H1 (cell line): ENCODE data around the gene GRIP1. TPM values are rescaled to one million over a fixed set of nuclear protein-coding genes. Genes with fewer than 3 reads are reported as not detected.

Experiments used
- CTCF ChIA-PET: fragments of 300-600 bp; sonication (Branson Sonifier 250); formaldehyde crosslinking; loops from one replicate; lab custom pipeline; 2021; ENCODE audit not compliant: partially characterized antibody; lab: Charles Lee
- POLR2A ChIA-PET: fragments of 300-600 bp; sonication (Branson Sonifier 250); formaldehyde crosslinking; loops from one replicate; lab custom pipeline; 2021; ENCODE audit warnings: inconsistent platforms; ENCODE audit not compliant: partially characterized antibody; lab: Charles Lee
- DNase-seq, 2 experiments: peaks; one replicate each; pipeline versions ENCODE4 v3.0.0 to v3.0.0-alpha.2; 2010 to 2022; ENCODE audit warnings: low spot score in 2 of 2, low read depth in 1 of 2, mixed read lengths in 1 of 2
- FAIRE-seq: peaks from 2 replicates; lab custom pipeline; 2011; peaks lifted over from hg19 to GRCh38; lab: Jason Lieb, UNC
- H2AFZ ChIP-seq: 2 replicates; pipeline ENCODE4 v1.8.1; 2012; ENCODE audit warnings: low read length, inconsistent platforms
- H2AK5ac ChIP-seq: 2 replicates; pipeline ENCODE4 v1.6.1; 2013; ENCODE audit warnings: low read depth, low read length
- H2BK120ac ChIP-seq: replicated peaks from 2 replicates; pipeline ENCODE3; 2013; ENCODE audit warnings: low read depth, low read length, inconsistent platforms
- H2BK12ac ChIP-seq: 2 replicates; pipeline ENCODE4 v1.6.1; 2013; ENCODE audit warnings: low read depth, low read length
- H2BK15ac ChIP-seq: 2 replicates; pipeline ENCODE4 v1.6.1; 2013; ENCODE audit warnings: low read length
- H2BK20ac ChIP-seq: 2 replicates; pipeline ENCODE4 v1.6.1; 2013; ENCODE audit warnings: low read length
- H2BK5ac ChIP-seq: 2 replicates; pipeline ENCODE4 v1.6.1; 2013; ENCODE audit warnings: low read depth, low read length
- H3K14ac ChIP-seq: 2 replicates; pipeline ENCODE4 v1.6.1; 2013; ENCODE audit warnings: inconsistent platforms; ENCODE audit not compliant: insufficient read length
- H3K18ac ChIP-seq: 2 replicates; pipeline ENCODE4 v1.6.1; 2013; ENCODE audit warnings: low read length; ENCODE audit errors: extremely low read depth
- H3K23ac ChIP-seq: 2 replicates; pipeline ENCODE4 v1.6.1; 2013; ENCODE audit warnings: inconsistent platforms; ENCODE audit not compliant: insufficient read length
- H3K23me2 ChIP-seq: 2 replicates; pipeline ENCODE4 v1.6.1; 2013; ENCODE audit warnings: low read depth, low read length
- H3K27ac ChIP-seq: 2 replicates; pipeline ENCODE4 v1.6.1; 2011; ENCODE audit warnings: low read depth, low read length, inconsistent platforms
- H3K27me3 ChIP-seq, 4 experiments: replicated peaks in 1 of 4; 1 replicate in 1 of 4; 2 replicates in 3 of 4; pipeline versions ENCODE4 v1.6.1 to v1.8.1; 2011 to 2013; ENCODE audit warnings: low read length in 3 of 4, mild to moderate bottlenecking in 3 of 4, inconsistent platforms in 2 of 4, mixed read lengths in 2 of 4, moderate library complexity in 1 of 4; ENCODE audit not compliant: control insufficient read depth in 3 of 4, insufficient read depth in 3 of 4; ENCODE audit errors: extremely low read depth in 1 of 4
- H3K36me3 ChIP-seq, 4 experiments: 2 replicates each; pipeline versions ENCODE4 v1.6.1 to v1.8.1; 2011 to 2013; ENCODE audit warnings: mild to moderate bottlenecking in 4 of 4, low read length in 3 of 4, moderate library complexity in 2 of 4, control low read depth in 1 of 4, inconsistent platforms in 1 of 4; ENCODE audit not compliant: insufficient read depth in 4 of 4, control insufficient read depth in 2 of 4
- H3K4ac ChIP-seq: replicated peaks from 2 replicates; pipeline ENCODE3; 2013; ENCODE audit warnings: low read length, low read depth, mixed read lengths, inconsistent platforms; ENCODE audit not compliant: insufficient read length
- H3K4me1 ChIP-seq, 4 experiments: replicated peaks in 1 of 4; 1 replicate in 1 of 4; 2 replicates in 3 of 4; pipeline versions ENCODE4 v1.6.1 to v1.8.1; 2011 to 2013; ENCODE audit warnings: low read length in 3 of 4, inconsistent platforms in 2 of 4, mixed read lengths in 1 of 4; ENCODE audit not compliant: insufficient read depth in 4 of 4, control insufficient read depth in 3 of 4
- H3K4me2 ChIP-seq, 2 experiments: 2 replicates each; pipeline versions ENCODE4 v1.6.1 to v1.8.1; 2011 to 2013; ENCODE audit warnings: low read depth in 2 of 2, low read length in 2 of 2, control low read depth in 1 of 2, inconsistent platforms in 1 of 2, mild to moderate bottlenecking in 1 of 2; ENCODE audit not compliant: insufficient read depth in 1 of 2
- H3K4me3 ChIP-seq, 4 experiments: fragments of 200-600, 300-600 bp in 1 of 4; sonication (generic), shearing (Covaris generic), sonication (Bioruptor Twin) in 1 of 4; 2 replicates each; pipeline versions ENCODE4 v1.5.1 to v1.8.1; 2011 to 2016; ENCODE audit warnings: low read length in 4 of 4, low read depth in 3 of 4, control low read depth in 2 of 4, inconsistent platforms in 2 of 4, mild to moderate bottlenecking in 2 of 4, mixed read lengths in 1 of 4, moderate library complexity in 1 of 4; ENCODE audit not compliant: insufficient read depth in 2 of 4; ENCODE audit errors: extremely low read depth in 1 of 4
- H3K56ac ChIP-seq: replicated peaks from 2 replicates; pipeline ENCODE3; 2013; ENCODE audit warnings: low read depth, mild to moderate bottlenecking, mixed read lengths, low read length, inconsistent platforms; ENCODE audit not compliant: insufficient read length
- H3K79me1 ChIP-seq: 2 replicates; pipeline ENCODE4 v1.6.1; 2013; ENCODE audit warnings: low read depth, low read length, control low read depth
- H3K79me2 ChIP-seq, 2 experiments: 2 replicates each; pipeline versions ENCODE4 v1.6.1 to v1.8.1; 2012 to 2013; ENCODE audit warnings: low read length in 2 of 2, mild to moderate bottlenecking in 2 of 2, inconsistent platforms in 1 of 2; ENCODE audit not compliant: insufficient read depth in 2 of 2, control insufficient read depth in 1 of 2
- H3K9ac ChIP-seq, 4 experiments: replicated peaks in 1 of 4; 1 replicate in 1 of 4; 2 replicates in 3 of 4; pipeline versions ENCODE4 v1.6.1 to v1.8.1; 2011 to 2013; ENCODE audit warnings: low read depth in 3 of 4, low read length in 3 of 4, control low read depth in 2 of 4, mild to moderate bottlenecking in 2 of 4, moderate library complexity in 2 of 4, inconsistent platforms in 1 of 4; ENCODE audit errors: extremely low read depth in 1 of 4
- H3K9me3 ChIP-seq, 2 experiments: 2 replicates each; pipeline versions ENCODE4 v1.6.1 to v1.8.1; 2012 to 2013; ENCODE audit warnings: mild to moderate bottlenecking in 2 of 2, moderate library complexity in 2 of 2, control low read depth in 1 of 2, inconsistent platforms in 1 of 2, low read depth in 1 of 2, low read length in 1 of 2, mixed read lengths in 1 of 2; ENCODE audit not compliant: insufficient read depth in 2 of 2
- H4K20me1 ChIP-seq, 2 experiments: replicated peaks in 1 of 2; 2 replicates each; pipeline versions ENCODE3 to v1.8.1; 2011 to 2013; ENCODE audit warnings: inconsistent platforms in 2 of 2, low read length in 2 of 2, mild to moderate bottlenecking in 1 of 2; ENCODE audit not compliant: insufficient read depth in 2 of 2, control insufficient read depth in 1 of 2
- H4K5ac ChIP-seq: 2 replicates; pipeline ENCODE4 v1.6.1; 2013; ENCODE audit warnings: low read length, low read depth, mixed read lengths, inconsistent platforms; ENCODE audit not compliant: insufficient read length
- H4K8ac ChIP-seq: 2 replicates; pipeline ENCODE4 v1.8.0; 2013; ENCODE audit warnings: mild to moderate bottlenecking, moderate library complexity, low read length, inconsistent platforms; ENCODE audit not compliant: insufficient read depth; ENCODE audit errors: extremely low read depth
- H4K91ac ChIP-seq: replicated peaks from 2 replicates; pipeline ENCODE3; 2013; ENCODE audit warnings: low read length, mixed read lengths, inconsistent platforms; ENCODE audit not compliant: insufficient read length
- E2F6 ChIP-seq: IDR thresholded peaks from 2 replicates; pipeline ENCODE4 v1.6.1; 2012; ENCODE audit warnings: inconsistent platforms
- EGR1 ChIP-seq: IDR thresholded peaks from 2 replicates; pipeline ENCODE4 v1.6.1; 2011; ENCODE audit warnings: low read depth, low read length, borderline replicate concordance
- JUND ChIP-seq: IDR thresholded peaks from 2 replicates; pipeline ENCODE4 v1.6.1; 2011; ENCODE audit warnings: mild to moderate bottlenecking, improper control_type of control experiment, low read length
- NRF1 ChIP-seq: IDR thresholded peaks from 2 replicates; pipeline ENCODE4 v1.6.1; 2011; ENCODE audit warnings: mild to moderate bottlenecking, low read depth, low read length, improper control_type of control experiment
- PHF8 ChIP-seq: fragments of 200-600 bp; sonication (generic); conservative IDR thresholded peaks from 2 replicates; pipeline ENCODE4 v1.7.1; 2012; ENCODE audit warnings: low read depth, mild to moderate bottlenecking, inconsistent platforms, low read length, moderate library complexity
- SUZ12 ChIP-seq: fragments of 200-600 bp; sonication (generic); IDR thresholded peaks from 2 replicates; pipeline ENCODE4 v1.6.1; 2012; ENCODE audit warnings: mild to moderate bottlenecking, inconsistent platforms, low read length, moderate library complexity, mixed read lengths
- WGBS, 2 experiments: shearing (Covaris generic) in 1 of 2; methylation state at CpG; one replicate each; pipeline versions ENCODE4 v1.1.6 to v1.1.7; 2013 to 2015; ENCODE audit warnings: low lambda C conversion rate in 2 of 2, mixed read lengths in 2 of 2, inconsistent platforms in 1 of 2, low coverage in 1 of 2, missing lambda C conversion rate in 1 of 2; ENCODE audit not compliant: insufficient replicate concordance in 2 of 2, insufficient coverage in 1 of 2, insufficient read length in 1 of 2; ENCODE audit errors: extremely low coverage in 1 of 2, missing lambda C conversion rate in 1 of 2; 5-methylcytosine and 5-hydroxymethylcytosine counted together
- polyA plus RNA-seq, 7 experiments: library from polyadenylated mRNA; depleted of rRNA in 3 of 7; stranded (reverse) in 5 of 7; unstranded in 2 of 7; fragments of >200 nt in 5 of 7; fragments of 200-250 nt in 2 of 7; gene quantifications; 1 replicate in 5 of 7; 2 replicates in 1 of 7; 4 replicates in 1 of 7; pipeline versions ENCODE4 v1.2.1 to v1.2.3, GENCODE V29; 2011 to 2013; ENCODE audit warnings: missing spikeins in 2 of 7, mixed read lengths in 2 of 7
- total RNA-seq: library from RNA; stranded (reverse); fragmentation: NEBNext Ultra II Directional; extraction: Animal tissue kit (Norgen Biotek cat#: 25700); gene quantifications from 2 replicates; pipeline ENCODE4 v1.2.1, GENCODE V29; 2021
- TF ChIP-seq, protein P1 (sequence below): IDR thresholded peaks from 2 replicates; pipeline ENCODE4 v1.6.1; 2011; ENCODE audit warnings: low read depth, mild to moderate bottlenecking, low read length; ENCODE audit not compliant: insufficient read depth

The GRIP1 gene
- total and polyA plus RNA-seq, 2 of the 8 experiments (the other 6 are each of a cell fraction or from before 2014, with no cell fraction given), result 4.5 to 27.3 TPM

- DNase-seq (no peak), FAIRE-seq (no peak)
- Histone ChIP-seq H3K4me3 (no peak overlapping the region), H3K9ac (no peak overlapping the region), H3K14ac (no peak overlapping the region), H2AFZ (no peak overlapping the region), H2BK20ac (no peak overlapping the region), H4K91ac (no peak overlapping the region), H3K79me1 (no peaks in the 10 kb centered on the region), H2BK120ac (no peak overlapping the region), H3K36me3 (peaks cover 0 to 22% (median 0%) of the 10 kb centered on the region in 4 experiments; a peak in 1 of 8 replicates), H3K4ac (no peak overlapping the region), H2AK5ac (no peak overlapping the region), H3K79me2 (no peaks in the 10 kb centered on the region), H3K9me3 (no peaks in the 10 kb centered on the region), H2BK15ac (no peak overlapping the region), H3K56ac (no peak overlapping the region), H4K5ac (no peak overlapping the region), H2BK5ac (no peak overlapping the region), H3K4me1 (no peaks in the 10 kb centered on the region), H3K23me2 (no peaks in the 10 kb centered on the region), H3K4me2 (no peak overlapping the region), H2BK12ac (no peak overlapping the region), H4K8ac (no peak overlapping the region), H3K23ac (no peak overlapping the region), H3K27ac (no peak overlapping the region), H4K20me1 (no peaks in the 10 kb centered on the region), H3K27me3 (no peaks in the 10 kb centered on the region), H3K18ac (no peak overlapping the region)
- ChIA-PET POLR2A (no interaction called here), CTCF (interaction anchor here (0.7 kb wide), 1 partner anchor 373 kb away, joined by 4 read pairs; no protein-coding TSS in a partner anchor)
- WGBS, 2 experiments, result 85% methylated on average over 3 of the region's 3 CpGs; no CpG with 5 or more reads in 1 of the 2 experiments
- no peak for TF ChIP-seq NRF1
- no peak for TF ChIP-seq JUND
- TF ChIP-seq E2F6, result no peak
- TF ChIP-seq, protein P1, sequence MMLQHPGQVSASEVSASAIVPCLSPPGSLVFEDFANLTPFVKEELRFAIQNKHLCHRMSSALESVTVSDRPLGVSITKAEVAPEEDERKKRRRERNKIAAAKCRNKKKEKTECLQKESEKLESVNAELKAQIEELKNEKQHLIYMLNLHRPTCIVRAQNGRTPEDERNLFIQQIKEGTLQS, result no peak
- no peak for TF ChIP-seq PHF8
- no peak for TF ChIP-seq SUZ12
- no peak for TF ChIP-seq EGR1
Measured at GRCh38 chr12:66320996-66321395, 357.9 kb downstream of the GRIP1 start.
